GM18951 (cell line): ENCODE data around the gene ZNF593OS.

Experiments
- POLR2A ChIP-seq: IDR thresholded peaks from 4 replicates; pipeline ENCODE4 v1.6.1; 2011; ENCODE audit warnings: mild to moderate bottlenecking; ENCODE audit not compliant: insufficient read length, insufficient read depth; ENCODE audit errors: extremely low read depth
- in situ Hi-C: fragments of 300-500 bp; cut with MboI; formaldehyde crosslinking; loops from one replicate; pipeline ENCODE4 v1.12.0; 2022; ENCODE audit warnings: low sequenced_read_pairs, mixed read lengths, inconsistent platforms; ENCODE audit not compliant: unreplicated experiment

The ZNF593OS gene

GRCh38 chr1:26134466-26134865 is 37.2 kb downstream of the ZNF593OS start:
- no peak for TF ChIP-seq POLR2A
- in situ Hi-C loops: no loop called here

- in situ Hi-C loops: no loop called here
- TF ChIP-seq POLR2A: no peak
Measured at GRCh38 chr1:26132834-26133167, 38.8 kb downstream of the ZNF593OS start.

GRCh38 chr1:26132128-26132833 is 39.4 kb downstream of the ZNF593OS start:
- no peak for TF ChIP-seq POLR2A
- in situ Hi-C loops: no loop called here

- TF ChIP-seq POLR2A: no peak
- in situ Hi-C loops: no loop called here
Measured at GRCh38 chr1:26130695-26131094, 40.9 kb downstream of the ZNF593OS start.

GRCh38 chr1:26129778-26130177 is 41.9 kb downstream of the ZNF593OS start:
- in situ Hi-C loops: no loop called here
- TF ChIP-seq POLR2A: no peak

GRCh38 chr1:26127235-26128163 is 44.1 kb downstream of the ZNF593OS start:
- in situ Hi-C loops: no loop called here
- no peak for TF ChIP-seq POLR2A

GRCh38 chr1:26126321-26127084 is 45.1 kb downstream of the ZNF593OS start:
- in situ Hi-C loops: no loop called here
- TF ChIP-seq POLR2A: no peak

GRCh38 chr1:26125946-26126320 is 45.7 kb downstream of the ZNF593OS start:
- no peak for TF ChIP-seq POLR2A
- in situ Hi-C loops: no loop called here

GRCh38 chr1:26125382-26125781 is 46.2 kb downstream of the ZNF593OS start:
- no peak for TF ChIP-seq POLR2A
- in situ Hi-C loops: no loop called here

GRCh38 chr1:26124418-26125331 is 47.0 kb downstream of the ZNF593OS start:
- in situ Hi-C loops: no loop called here
- no peak for TF ChIP-seq POLR2A

- no peak for TF ChIP-seq POLR2A
- in situ Hi-C loops: no loop called here
Measured at GRCh38 chr1:26122988-26123973, 48.4 kb downstream of the ZNF593OS start.
